CD4-positive, alpha-beta memory T cell (primary cell): ENCODE data around the gene AAGAB. TPM values are rescaled to one million over a fixed set of nuclear protein-coding genes. Genes with fewer than 3 reads are reported as not detected.

ENCODE experiments used
- CTCF ChIA-PET: fragments of 350-600 bp; sonication (Branson Sonifier 250); formaldehyde crosslinking; loops from one replicate; lab custom pipeline; 2021; ENCODE audit warnings: inconsistent platforms; ENCODE audit not compliant: partially characterized antibody; lab: Charles Lee
- POLR2A ChIA-PET: fragments of 350-600 bp; sonication (Branson Sonifier 250); formaldehyde crosslinking; loops from one replicate; lab custom pipeline; 2021; ENCODE audit not compliant: partially characterized antibody; lab: Charles Lee
- DNase-seq, 5 donors: peaks; one replicate each; pipeline versions ENCODE4 v3.0.0 to v3.0.0-alpha.2; 2020 to 2022; ENCODE audit warnings: mixed read lengths in 1 of 5
- H3K27ac ChIP-seq: one replicate; pipeline ENCODE4 v1.7.0; 2013; ENCODE audit warnings: low read depth, low read length
- H3K27me3 ChIP-seq: 2 replicates; pipeline ENCODE4 v1.7.0; 2013; ENCODE audit warnings: mild to moderate bottlenecking, low read length, moderate library complexity; ENCODE audit not compliant: insufficient read depth
- H3K36me3 ChIP-seq: 2 replicates; pipeline ENCODE4 v1.7.0; 2013; ENCODE audit warnings: mild to moderate bottlenecking, low read length, moderate library complexity; ENCODE audit not compliant: insufficient read depth
- H3K4me1 ChIP-seq: 2 replicates; pipeline ENCODE4 v1.7.0; 2013; ENCODE audit warnings: mild to moderate bottlenecking, low read length, moderate library complexity; ENCODE audit not compliant: insufficient read depth
- H3K4me3 ChIP-seq, 2 donors: one replicate each; pipeline ENCODE4 v1.7.0; 2013; ENCODE audit warnings: low read length in 2 of 2, mild to moderate bottlenecking in 1 of 2
- H3K9me3 ChIP-seq, 2 donors: one replicate each; pipeline ENCODE4 v1.7.0; 2013; ENCODE audit warnings: low read length in 2 of 2, control low read depth in 1 of 2; ENCODE audit not compliant: control insufficient read depth in 1 of 2
- H3K27ac Mint-ChIP-seq, 7 donors: one replicate each; pipeline ENCODE4 v1.8.0; 2020 to 2021; ENCODE audit warnings: mixed read lengths in 7 of 7, mild to moderate bottlenecking in 6 of 7, inconsistent platforms in 3 of 7, moderate library complexity in 3 of 7
- H3K27me3 Mint-ChIP-seq, 2 donors: one replicate each; pipeline ENCODE4 v1.8.0; 2020 to 2021; ENCODE audit warnings: mixed read lengths in 2 of 2
- H3K36me3 Mint-ChIP-seq, 2 donors: one replicate each; pipeline ENCODE4 v1.8.0; 2020 to 2021; ENCODE audit warnings: mixed read lengths in 2 of 2, inconsistent platforms in 1 of 2, mild to moderate bottlenecking in 1 of 2
- H3K4me1 Mint-ChIP-seq, 4 donors: one replicate each; pipeline ENCODE4 v1.8.0; 2020 to 2021; ENCODE audit warnings: mixed read lengths in 4 of 4, mild to moderate bottlenecking in 1 of 4
- H3K4me3 Mint-ChIP-seq, 8 donors: one replicate each; pipeline ENCODE4 v1.8.0; 2020 to 2021; ENCODE audit warnings: mixed read lengths in 8 of 8, mild to moderate bottlenecking in 7 of 8, moderate library complexity in 6 of 8, inconsistent platforms in 3 of 8
- H3K9me3 Mint-ChIP-seq, 8 donors: one replicate each; pipeline ENCODE4 v1.8.0; 2020 to 2021; ENCODE audit warnings: mixed read lengths in 8 of 8, mild to moderate bottlenecking in 5 of 8, inconsistent platforms in 3 of 8, moderate library complexity in 1 of 8
- intact Hi-C: fragments of 100-400 bp; cut with micrococcal nuclease; formaldehyde crosslinking; loops from one replicate; pipeline ENCODE4 v1.15.1; 2023
- polyA plus RNA-seq, 2 donors: library from polyadenylated mRNA; unstranded; fragments of 300-500 nt; fragmentation: Illumina TruSeq; gene quantifications; one replicate each; pipeline ENCODE4 v1.2.3, GENCODE V29; 2021
- total RNA-seq, 2 experiments: library from RNA; stranded (reverse); gene quantifications; one replicate each; pipeline ENCODE4 v1.2.3, GENCODE V29; 2021

AAGAB gene
- total and polyA plus RNA-seq, 4 experiments from 2014 or later, result 30.2 to 71.0 (median 36.9) TPM

DNA sequence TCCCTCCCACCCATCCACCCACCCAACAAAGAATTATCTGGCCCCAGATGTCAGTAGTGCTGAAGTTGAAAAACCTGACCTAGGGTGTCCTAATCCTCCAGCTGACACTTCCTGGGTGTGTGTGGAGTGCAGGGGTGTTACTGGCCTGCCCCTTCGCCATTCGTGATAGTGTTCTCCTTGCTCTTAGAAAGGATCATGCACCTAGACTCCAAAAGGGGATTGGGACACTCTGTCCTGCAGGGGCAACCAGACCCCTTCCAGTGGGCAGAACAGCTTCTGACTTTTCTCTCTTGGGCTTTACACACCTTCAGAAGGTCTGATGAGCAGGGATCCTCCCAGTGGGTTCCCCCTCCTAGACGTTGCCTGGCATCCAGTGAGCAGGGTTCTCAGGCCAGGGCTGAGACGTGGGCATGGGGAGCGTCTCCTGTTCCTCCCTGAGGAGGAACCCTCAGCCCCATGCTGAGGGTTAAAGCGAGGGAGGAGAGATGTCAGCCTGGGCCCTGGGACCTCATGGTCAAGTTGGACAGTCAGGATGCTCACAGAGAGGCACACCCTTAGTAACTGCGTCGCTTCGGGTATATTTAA, 75.0 kb downstream of the AAGAB start:
- no peak overlapping the region for H3K27ac ChIP-seq
- ChIA-PET POLR2A (no interaction called here), CTCF (interaction anchor here (0.7 to 1.5 kb wide), 3 partner anchors 110 to 214 kb away, joined by 3 to 4 read pairs (median 4); no protein-coding TSS in a partner anchor)
- DNase-seq, result no peak
- H3K36me3 Mint-ChIP-seq, result peaks cover 22 to 66% of the 10 kb centered on the region in 2 donors
- H3K4me3 ChIP-seq, result no peak overlapping the region
- H3K27me3 ChIP-seq, result no peaks in the 10 kb centered on the region
- H3K4me1 ChIP-seq, result peaks cover 11% of the 10 kb centered on the region
- peaks cover 12 to 30% (median 21%) of the 10 kb centered on the region in 4 donors for H3K4me1 Mint-ChIP-seq
- intact Hi-C loops, result no loop called here
- peak overlapping the region in 3 of 7 donors; percentile 20 to 88 (median 58) for H3K27ac Mint-ChIP-seq
- no peaks in the 10 kb centered on the region for H3K27me3 Mint-ChIP-seq
- peaks cover 0 to 3% (median 0%) of the 10 kb centered on the region in 8 donors for H3K9me3 Mint-ChIP-seq
- no peak overlapping the region for H3K4me3 Mint-ChIP-seq
- no peaks in the 10 kb centered on the region for H3K9me3 ChIP-seq
- H3K36me3 ChIP-seq, result peaks cover 43% of the 10 kb centered on the region

DNA sequence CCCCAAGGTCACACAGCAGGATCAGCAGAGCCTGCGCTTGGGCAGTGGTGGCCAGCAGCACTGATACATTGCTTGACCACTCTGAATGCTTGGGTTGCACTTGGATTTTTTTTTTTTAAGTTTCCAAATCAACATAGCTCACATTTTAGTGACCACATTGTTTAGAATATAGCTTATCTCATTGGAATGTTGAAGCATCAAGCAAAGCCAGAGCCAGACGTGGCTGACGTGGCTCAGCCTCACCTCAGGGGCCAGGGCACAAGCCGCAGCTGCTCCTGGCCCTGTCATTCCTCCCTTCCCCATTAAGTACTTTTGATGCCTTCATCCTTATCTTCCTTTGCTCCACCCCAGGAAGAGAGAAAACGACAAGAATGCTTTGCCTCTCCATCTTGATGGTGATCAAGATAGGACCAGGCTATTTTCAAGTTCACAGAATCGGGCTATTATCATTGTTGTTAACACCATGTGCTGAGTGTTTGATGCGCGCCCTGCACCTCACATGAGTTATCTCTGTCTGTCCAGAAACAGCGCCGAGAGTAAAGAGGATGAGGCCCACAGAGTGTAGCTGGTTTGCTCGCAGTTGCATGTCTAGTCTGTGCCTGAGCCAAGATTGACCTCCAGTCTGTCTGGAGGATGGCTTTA, 75.8 kb downstream of the AAGAB start:
- Mint-ChIP-seq H3K27me3 (no peaks in the 10 kb centered on the region), H3K4me1 (peaks cover 19 to 38% (median 28%) of the 10 kb centered on the region in 4 donors), H3K36me3 (peaks cover 28 to 67% of the 10 kb centered on the region in 2 donors), H3K4me3 (no peak overlapping the region), H3K27ac (peak overlapping the region in 5 of 7 donors; percentile 31 to 74 (median 51)), H3K9me3 (peaks cover 0 to 3% (median 0%) of the 10 kb centered on the region in 8 donors)
- H3K9me3 ChIP-seq, result no peaks in the 10 kb centered on the region
- intact Hi-C loops, result no loop called here
- peaks cover 19% of the 10 kb centered on the region for H3K4me1 ChIP-seq
- peaks cover 45% of the 10 kb centered on the region for H3K36me3 ChIP-seq
- H3K27me3 ChIP-seq, result no peaks in the 10 kb centered on the region
- H3K4me3 ChIP-seq, result no peak overlapping the region
- DNase-seq, result no peak
- ChIA-PET CTCF (interaction anchor here (0.7 to 1.5 kb wide), 3 partner anchors 110 to 213 kb away, joined by 3 to 4 read pairs (median 4); no protein-coding TSS in a partner anchor), POLR2A (interaction anchor here (1.0 kb wide), 1 partner anchor 58 kb away, joined by 3 read pairs; no protein-coding TSS in a partner anchor)
- H3K27ac ChIP-seq, result no peak overlapping the region

- ChIA-PET CTCF (no interaction called here), POLR2A (no interaction called here)
- intact Hi-C loops, result no loop called here
- H3K9me3 ChIP-seq, result no peaks in the 10 kb centered on the region
- H3K36me3 ChIP-seq, result peaks cover 53% of the 10 kb centered on the region
- H3K27ac Mint-ChIP-seq, result peak overlapping the region in 2 of 7 donors; percentile 22 to 46
- H3K36me3 Mint-ChIP-seq, result peaks cover 32 to 70% of the 10 kb centered on the region in 2 donors
- H3K4me3 Mint-ChIP-seq, result no peak overlapping the region
- peaks cover 0 to 3% (median 0%) of the 10 kb centered on the region in 8 donors for H3K9me3 Mint-ChIP-seq
- H3K4me3 ChIP-seq, result no peak overlapping the region
- H3K27ac ChIP-seq, result no peak overlapping the region
- H3K4me1 Mint-ChIP-seq, result peaks cover 28 to 47% (median 36%) of the 10 kb centered on the region in 4 donors
- no peaks in the 10 kb centered on the region for H3K27me3 ChIP-seq
- no peaks in the 10 kb centered on the region for H3K27me3 Mint-ChIP-seq
- no peak for DNase-seq
- H3K4me1 ChIP-seq, result peaks cover 28% of the 10 kb centered on the region
Observed at GRCh38 chr15:67177752-67178151, 76.7 kb downstream of the AAGAB start.

DNA sequence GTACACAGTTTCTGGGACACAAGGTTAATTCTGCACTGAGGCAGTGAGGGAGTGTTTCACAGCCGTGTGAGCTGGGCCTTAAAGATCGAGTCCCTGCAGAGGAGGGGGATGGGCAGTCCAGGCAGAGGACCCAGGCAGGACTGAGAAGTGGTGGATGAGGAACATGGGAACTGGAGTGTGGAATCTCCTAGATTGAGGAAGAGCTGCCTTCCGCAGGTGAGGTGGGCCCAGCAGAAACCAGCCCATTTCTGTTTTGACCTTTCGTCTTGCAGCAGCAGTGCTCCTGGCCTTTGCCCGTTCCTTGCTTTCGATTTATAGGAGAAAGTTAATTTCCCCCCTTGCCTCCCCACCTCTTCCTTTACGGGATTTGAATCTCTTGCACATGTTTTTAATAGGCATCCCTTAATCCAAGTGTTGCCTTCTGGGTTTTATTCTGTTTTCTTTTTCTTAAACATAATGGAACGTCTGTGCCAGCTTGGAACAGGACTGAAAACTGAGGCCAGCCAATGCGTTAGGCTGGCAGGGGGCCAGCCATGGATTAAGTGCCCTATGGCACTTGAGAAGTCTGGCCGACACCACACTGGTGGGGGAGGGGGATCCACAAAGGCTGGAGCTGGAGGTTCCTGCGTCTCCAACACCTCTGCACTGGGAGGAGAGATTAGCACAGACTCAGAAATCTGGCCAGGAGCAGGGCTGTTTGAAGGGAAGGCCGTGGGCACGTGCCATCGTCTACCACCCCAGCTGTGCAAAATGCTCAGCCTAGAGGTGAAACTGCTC, 78.1 kb downstream of the AAGAB start:
- no peak overlapping the region for H3K27ac ChIP-seq
- CTCF ChIA-PET, result interaction anchor here (1.2 kb wide), 1 partner anchor 111 kb away, joined by 3 read pairs; the partner anchor contains the start of gene SMAD3
- H3K4me1 ChIP-seq, result peaks cover 28% of the 10 kb centered on the region
- Mint-ChIP-seq H3K27ac (peak overlapping the region; percentile 37 to 91 (median 85)), H3K36me3 (peaks cover 41 to 72% of the 10 kb centered on the region in 2 donors), H3K9me3 (peaks cover 0 to 3% (median 0%) of the 10 kb centered on the region in 8 donors), H3K4me1 (peaks cover 31 to 56% (median 42%) of the 10 kb centered on the region in 4 donors), H3K27me3 (no peaks in the 10 kb centered on the region), H3K4me3 (peak overlapping the region in 1 of 8 donors; percentile 50)
- peaks cover 57% of the 10 kb centered on the region for H3K36me3 ChIP-seq
- H3K4me3 ChIP-seq, result no peak overlapping the region
- intact Hi-C loops, result no loop called here
- POLR2A ChIA-PET, result no interaction called here
- no peaks in the 10 kb centered on the region for H3K9me3 ChIP-seq
- no peak for DNase-seq
- H3K27me3 ChIP-seq, result no peaks in the 10 kb centered on the region

GRCh38 chr15:67175643-67176071, 78.8 kb downstream of the AAGAB start:
- H3K4me1 ChIP-seq, result peaks cover 28% of the 10 kb centered on the region
- H3K9me3 ChIP-seq, result no peaks in the 10 kb centered on the region
- intact Hi-C loops, result no loop called here
- ChIA-PET CTCF (interaction anchor here (1.2 kb wide), 1 partner anchor 110 kb away, joined by 3 read pairs; the partner anchor contains the start of gene SMAD3), POLR2A (no interaction called here)
- no peaks in the 10 kb centered on the region for H3K27me3 Mint-ChIP-seq
- H3K4me3 ChIP-seq, result no peak overlapping the region
- H3K4me1 Mint-ChIP-seq, result peaks cover 33 to 59% (median 46%) of the 10 kb centered on the region in 4 donors
- H3K36me3 Mint-ChIP-seq, result peaks cover 46 to 77% of the 10 kb centered on the region in 2 donors
- peaks cover 64% of the 10 kb centered on the region for H3K36me3 ChIP-seq
- H3K27ac Mint-ChIP-seq, result peak overlapping the region; percentile 65 to 91 (median 82)
- peaks cover 0 to 3% (median 0%) of the 10 kb centered on the region in 8 donors for H3K9me3 Mint-ChIP-seq
- H3K27me3 ChIP-seq, result no peaks in the 10 kb centered on the region
- H3K4me3 Mint-ChIP-seq, result peak overlapping the region in 3 of 8 donors; percentile 1 to 15 (median 8)
- DNase-seq, result no peak
- H3K27ac ChIP-seq, result peak overlapping the region; percentile 23

- intact Hi-C loops, result no loop called here
- Histone ChIP-seq H3K9me3 (no peaks in the 10 kb centered on the region), H3K36me3 (peaks cover 68% of the 10 kb centered on the region), H3K4me1 (peaks cover 28% of the 10 kb centered on the region), H3K27me3 (no peaks in the 10 kb centered on the region), H3K4me3 (no peak overlapping the region), H3K27ac (peak overlapping the region; percentile 23)
- Mint-ChIP-seq H3K4me3 (peak overlapping the region in 2 of 8 donors; percentile 2 to 8), H3K36me3 (peaks cover 51 to 81% of the 10 kb centered on the region in 2 donors), H3K27me3 (no peaks in the 10 kb centered on the region), H3K4me1 (peaks cover 34 to 61% (median 48%) of the 10 kb centered on the region in 4 donors), H3K9me3 (peaks cover 0 to 3% (median 0%) of the 10 kb centered on the region in 8 donors), H3K27ac (peak overlapping the region; percentile 65 to 91 (median 82))
- ChIA-PET CTCF (interaction anchor here (0.7 to 1.2 kb wide), 2 partner anchors 19 to 109 kb away, joined by 3 read pairs; partner anchors contain the start of gene SMAD3), POLR2A (interaction anchor here (0.7 to 1.4 kb wide), 2 partner anchors 17 to 26 kb away, joined by 3 to 4 read pairs; no protein-coding TSS in a partner anchor)
- no peak for DNase-seq
Observed at GRCh38 chr15:67174864-67175573, 79.4 kb downstream of the AAGAB start.
